Spinal cord (tissue), 10 donors: ENCODE results near the gene CCDC60. TPM values are rescaled to one million over a fixed set of nuclear protein-coding genes. Genes with fewer than 3 reads are reported as not detected.

Experiments
- DNase-seq, 6 donors: peaks; one replicate each; pipeline versions ENCODE4 v3.0.0 to v3.0.0-alpha.2; 2013 to 2015; ENCODE audit warnings: low spot score in 6 of 6, low read depth in 4 of 6
- H3K27ac ChIP-seq: one replicate; pipeline ENCODE4 v1.5.1; 2013; ENCODE audit warnings: low read depth, low read length, control low read depth
- H3K27me3 ChIP-seq: one replicate; pipeline ENCODE4 v1.6.1; 2013; ENCODE audit warnings: low read length; ENCODE audit not compliant: control insufficient read depth, insufficient read depth
- H3K36me3 ChIP-seq: one replicate; pipeline ENCODE4 v1.6.1; 2013; ENCODE audit warnings: low read length; ENCODE audit not compliant: control insufficient read depth, insufficient read depth
- H3K4me1 ChIP-seq: one replicate; pipeline ENCODE4 v1.6.1; 2013; ENCODE audit warnings: low read length; ENCODE audit not compliant: control insufficient read depth, insufficient read depth
- H3K4me3 ChIP-seq: one replicate; pipeline ENCODE4 v1.5.1; 2013; ENCODE audit warnings: low read depth, low read length, control low read depth
- H3K9me3 ChIP-seq: one replicate; pipeline ENCODE4 v1.6.1; 2013; ENCODE audit warnings: low read length; ENCODE audit not compliant: control insufficient read depth, insufficient read depth
- WGBS: methylation state at CpG from one replicate; pipeline ENCODE4 v1.1.5; 2013; ENCODE audit warnings: missing lambda C conversion rate; ENCODE audit not compliant: insufficient coverage; 5-methylcytosine and 5-hydroxymethylcytosine counted together
- polyA plus RNA-seq, 2 donors: library from polyadenylated mRNA; unstranded; fragments of 120-200 nt; gene quantifications; one replicate each; pipeline ENCODE4 v1.2.1, GENCODE V29; 2013; ENCODE audit not compliant: insufficient read length in 2 of 2
- total RNA-seq, 2 donors: library from RNA; depleted of rRNA in 1 of 2; stranded (reverse); fragments of 120-200 nt in 1 of 2; fragments of >200 nt in 1 of 2; gene quantifications; one replicate each; pipeline versions ENCODE4 v1.2.3 to v1.2.4, GENCODE V29; 2013 to 2014
- donor health status: healthy.

Gene CCDC60
- total and polyA plus RNA-seq, 4 donors: 0.50 to 3.7 (median 0.89) TPM

DNA sequence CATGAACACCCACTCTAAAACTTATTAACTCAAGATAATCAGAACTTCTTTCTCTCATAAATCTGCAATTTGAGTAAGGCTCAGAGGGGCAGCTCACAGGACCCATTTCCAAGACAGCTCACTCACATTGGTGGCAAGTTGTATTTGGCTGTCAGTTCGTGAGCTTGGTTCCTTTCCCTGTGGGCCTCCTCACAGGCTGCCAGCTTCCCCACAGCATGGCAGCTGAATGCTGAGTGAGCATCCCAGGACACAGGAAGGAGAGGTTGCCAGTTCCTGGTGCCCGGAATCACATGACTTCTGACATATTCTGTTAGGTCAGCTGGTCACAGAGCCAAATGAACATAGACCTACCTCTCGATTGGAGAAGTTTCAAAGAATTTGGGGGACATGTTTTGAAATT lies 142.4 kb downstream of the CCDC60 start:
- Histone ChIP-seq H3K4me1 (no peaks in the 10 kb centered on the region), H3K4me3 (no peak overlapping the region), H3K36me3 (no peaks in the 10 kb centered on the region), H3K27ac (no peak overlapping the region), H3K9me3 (peaks cover 3% of the 10 kb centered on the region), H3K27me3 (no peaks in the 10 kb centered on the region)
- DNase-seq: no peak
- 78% methylated on average over 3 of the region's 3 CpGs for WGBS

DNA sequence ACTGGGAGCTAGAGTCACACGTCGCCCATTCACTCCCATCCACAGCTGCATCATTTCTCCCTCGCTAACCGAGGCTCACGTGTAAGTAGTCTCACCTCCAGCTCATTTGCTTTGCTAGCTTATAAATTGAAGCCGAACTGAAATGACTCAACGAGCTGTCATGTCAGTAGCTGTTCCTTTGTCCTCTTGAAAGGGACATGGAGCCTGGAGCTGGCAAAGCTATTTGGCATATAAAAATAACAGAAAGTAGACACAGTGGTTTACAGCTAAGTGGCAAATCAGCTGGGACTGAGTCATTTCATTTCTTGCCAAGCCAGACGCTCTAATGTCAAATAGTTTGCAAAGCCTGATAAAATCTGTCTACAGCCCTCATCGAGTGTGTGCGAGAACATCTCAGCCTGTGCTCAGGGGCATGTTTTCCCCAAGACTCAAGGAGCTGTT lies 144.6 kb downstream of the CCDC60 start:
- no peak overlapping the region for H3K27ac ChIP-seq
- no peaks in the 10 kb centered on the region for H3K4me1 ChIP-seq
- H3K27me3 ChIP-seq: no peaks in the 10 kb centered on the region
- WGBS: 39% methylated on average over 10 of the region's 10 CpGs
- no peak overlapping the region for H3K4me3 ChIP-seq
- DNase-seq: peak in 2 of 6 donors; percentile 31 to 59
- peaks cover 3% of the 10 kb centered on the region for H3K9me3 ChIP-seq
- H3K36me3 ChIP-seq: no peaks in the 10 kb centered on the region

DNA sequence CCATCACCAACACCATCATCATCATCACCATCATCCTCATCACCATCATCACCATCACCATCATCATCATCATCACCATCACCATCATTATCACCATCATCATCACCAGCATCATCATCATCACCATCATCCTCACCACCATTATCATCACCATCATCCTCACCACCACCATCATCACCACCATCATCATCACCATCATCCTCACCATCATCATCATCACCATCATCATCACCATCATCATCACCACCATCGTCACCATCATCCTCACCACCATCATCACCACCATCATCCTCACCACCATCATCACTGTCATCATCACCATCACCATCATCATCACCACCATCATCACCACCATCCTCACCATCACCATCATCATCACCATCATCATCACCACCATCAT lies 146.0 kb downstream of the CCDC60 start:
- H3K4me3 ChIP-seq: no peak overlapping the region
- no peaks in the 10 kb centered on the region for H3K36me3 ChIP-seq
- H3K9me3 ChIP-seq: peaks cover 3% of the 10 kb centered on the region
- DNase-seq: no peak
- no peaks in the 10 kb centered on the region for H3K27me3 ChIP-seq
- no peaks in the 10 kb centered on the region for H3K4me1 ChIP-seq
- 100% methylated on average over 1 of the region's 1 CpG for WGBS
- H3K27ac ChIP-seq: no peak overlapping the region

DNA sequence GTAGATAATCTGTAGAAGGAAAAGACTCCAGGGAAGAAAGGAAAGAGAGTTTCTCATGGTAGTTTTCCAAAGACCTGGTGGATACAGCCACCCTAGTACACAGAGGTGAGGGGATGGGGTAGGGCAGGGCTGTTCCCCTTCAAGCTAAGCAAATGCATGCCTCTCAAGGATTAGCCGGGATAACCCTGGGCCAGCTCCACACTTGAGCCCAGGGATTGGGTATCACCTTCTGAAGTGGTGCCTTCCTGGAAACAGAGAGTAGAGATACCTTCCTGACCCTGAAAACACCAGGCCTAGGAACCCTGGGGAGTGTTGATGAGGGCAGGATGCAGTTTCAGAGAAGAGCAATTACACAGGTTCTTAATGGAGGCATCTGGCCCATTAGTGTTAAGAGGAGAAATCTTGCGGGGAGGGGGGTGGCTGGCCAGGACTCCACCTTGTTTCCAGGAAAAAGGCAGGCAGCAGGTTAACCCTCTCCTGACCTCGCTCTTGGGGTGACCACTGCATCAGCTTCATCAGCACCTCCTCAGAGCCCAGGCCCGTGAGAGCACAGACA lies 152.1 kb downstream of the CCDC60 start:
- no peak overlapping the region for H3K4me3 ChIP-seq
- no peaks in the 10 kb centered on the region for H3K36me3 ChIP-seq
- no peaks in the 10 kb centered on the region for H3K4me1 ChIP-seq
- no peaks in the 10 kb centered on the region for H3K9me3 ChIP-seq
- H3K27me3 ChIP-seq: no peaks in the 10 kb centered on the region
- no CpG with 5 or more reads among the region's 4 CpGs for WGBS
- no peak overlapping the region for H3K27ac ChIP-seq
- no peak for DNase-seq

DNA sequence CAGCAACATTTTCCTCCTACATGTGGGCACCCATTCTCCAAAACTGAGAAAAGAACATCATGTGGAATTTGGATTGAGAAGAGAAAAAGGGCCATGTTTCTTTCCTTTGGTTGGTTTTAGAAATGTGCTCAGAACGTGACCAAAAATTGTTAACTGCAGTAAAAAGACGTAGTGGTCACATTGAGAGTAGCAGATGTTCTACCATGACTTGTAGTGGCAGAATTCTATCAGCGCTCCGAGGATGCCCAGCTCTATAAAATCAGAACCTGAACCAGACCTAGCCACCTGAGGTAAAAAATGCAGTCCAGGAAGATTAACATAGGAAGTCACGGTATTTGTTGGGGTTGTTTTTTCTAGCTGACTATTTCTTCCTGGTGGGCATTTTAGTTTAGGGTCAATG lies 157.3 kb downstream of the CCDC60 start:
- WGBS: 92% methylated on average over 5 of the region's 5 CpGs
- Histone ChIP-seq H3K4me1 (no peaks in the 10 kb centered on the region), H3K9me3 (no peaks in the 10 kb centered on the region), H3K4me3 (no peak overlapping the region), H3K36me3 (no peaks in the 10 kb centered on the region), H3K27ac (no peak overlapping the region), H3K27me3 (no peaks in the 10 kb centered on the region)
- DNase-seq: no peak

DNA sequence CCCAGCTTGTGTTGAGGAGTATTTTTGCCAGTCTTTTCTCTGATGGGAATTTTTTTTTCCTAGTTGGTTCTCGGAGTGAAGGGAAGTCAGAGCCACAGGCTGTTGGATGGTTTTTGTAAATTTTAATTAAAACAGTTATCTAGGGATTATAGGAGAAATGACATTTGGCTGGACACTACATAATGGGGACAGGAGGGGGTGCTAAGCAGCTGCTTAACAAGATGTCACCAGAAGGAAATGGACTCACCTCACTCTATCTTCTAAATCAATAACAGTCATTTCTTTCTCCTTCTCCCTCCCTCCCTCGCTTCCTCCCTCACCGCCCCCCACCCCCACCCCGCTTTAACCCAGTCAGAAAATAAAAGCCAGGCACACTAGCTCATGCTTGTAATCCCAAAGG lies 165.7 kb downstream of the CCDC60 start:
- WGBS: no CpG with 5 or more reads among the region's 4 CpGs
- no peak overlapping the region for H3K27ac ChIP-seq
- DNase-seq: no peak
- H3K27me3 ChIP-seq: no peaks in the 10 kb centered on the region
- no peaks in the 10 kb centered on the region for H3K36me3 ChIP-seq
- peaks cover 7% of the 10 kb centered on the region for H3K4me1 ChIP-seq
- no peak overlapping the region for H3K4me3 ChIP-seq
- no peaks in the 10 kb centered on the region for H3K9me3 ChIP-seq

DNA sequence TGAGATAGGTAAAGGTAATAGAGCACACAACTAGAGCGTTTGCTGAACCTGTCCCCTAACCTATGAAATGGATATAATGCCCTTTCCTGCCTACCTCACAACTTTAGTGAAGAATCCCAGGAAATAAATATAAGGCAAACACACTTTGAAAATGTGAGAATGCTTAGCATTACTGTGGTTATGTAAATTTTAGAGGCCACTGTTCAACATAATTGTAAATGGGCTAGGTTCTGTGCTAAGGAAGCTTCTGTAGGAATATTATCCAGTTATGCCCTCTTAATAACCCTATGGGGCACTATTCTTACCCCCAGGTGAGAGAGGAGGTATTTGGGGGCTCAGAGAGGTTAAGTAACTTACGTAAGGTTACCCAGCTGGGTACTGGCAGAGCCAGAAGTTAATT lies 166.5 kb downstream of the CCDC60 start:
- no peak overlapping the region for H3K4me3 ChIP-seq
- no CpG with 5 or more reads among the region's 2 CpGs for WGBS
- DNase-seq: no peak

DNA sequence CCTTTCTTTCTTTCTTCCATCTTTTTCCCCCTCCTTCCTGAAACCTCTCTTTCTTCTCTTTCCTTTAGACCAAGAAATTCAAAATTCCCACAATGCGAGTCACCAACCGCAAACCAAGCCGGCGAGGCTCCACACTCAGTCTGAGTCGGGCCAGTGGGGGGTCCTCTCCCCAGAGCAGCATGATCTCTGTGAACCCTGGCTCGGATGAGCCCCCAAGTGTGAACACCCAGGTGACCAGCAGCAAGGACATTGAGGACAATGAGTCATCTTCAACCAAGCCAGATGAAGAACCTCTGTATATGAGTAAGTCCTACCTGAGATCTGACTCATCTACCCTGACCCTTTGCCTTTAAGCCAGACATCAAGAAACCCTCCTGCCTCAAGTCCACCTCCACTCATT lies 170.5 kb downstream of the CCDC60 start:
- Histone ChIP-seq H3K9me3 (no peaks in the 10 kb centered on the region), H3K36me3 (no peaks in the 10 kb centered on the region), H3K27me3 (no peaks in the 10 kb centered on the region), H3K4me3 (no peak overlapping the region), H3K4me1 (no peaks in the 10 kb centered on the region), H3K27ac (no peak overlapping the region)
- DNase-seq: no peak
- 87% methylated on average over 6 of the region's 6 CpGs for WGBS

More for the DNA sequence above, 166.5 kb downstream of the CCDC60 start:
- H3K27ac ChIP-seq: no peak overlapping the region
- no peaks in the 10 kb centered on the region for H3K9me3 ChIP-seq
- H3K36me3 ChIP-seq: no peaks in the 10 kb centered on the region
- no peaks in the 10 kb centered on the region for H3K27me3 ChIP-seq
- H3K4me1 ChIP-seq: peaks cover 7% of the 10 kb centered on the region

DNA sequence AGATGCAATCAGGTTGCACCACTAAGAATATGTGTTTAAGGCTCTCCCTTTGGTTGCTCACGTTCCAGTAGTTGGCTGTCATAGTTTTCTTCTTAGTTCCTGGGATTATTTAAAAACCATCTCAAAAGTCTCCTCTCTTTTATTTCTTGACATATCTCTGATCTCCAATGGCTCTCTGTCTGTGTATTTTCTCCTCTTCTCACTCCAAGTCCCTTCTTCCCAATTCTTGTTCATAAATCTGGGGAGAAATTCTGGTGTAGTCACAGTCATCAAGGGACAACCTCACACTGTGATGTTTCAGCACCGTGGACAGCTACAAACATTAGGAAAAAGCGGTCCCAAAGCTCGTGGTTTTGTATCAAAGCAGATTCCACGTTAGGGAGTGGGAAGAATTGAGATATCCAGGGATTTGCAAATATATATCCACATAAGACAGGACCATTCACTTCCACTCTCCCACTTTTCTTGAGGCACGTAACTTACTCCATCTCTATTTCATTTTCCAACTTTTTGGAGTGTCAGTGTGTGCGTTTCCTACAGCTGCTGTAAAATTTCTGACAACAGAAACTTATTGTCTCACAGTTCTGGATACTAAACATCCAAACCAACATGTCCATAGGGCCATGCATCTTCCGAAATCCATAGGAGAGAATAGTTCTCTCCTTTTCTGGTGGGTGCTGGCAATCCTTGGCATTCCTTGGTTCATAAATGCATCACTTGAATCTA lies 178.4 kb downstream of the CCDC60 start:
- DNase-seq: peak in 1 of 6 donors; percentile 35
- WGBS: 90% methylated on average over 2 of the region's 8 CpGs
- H3K9me3 ChIP-seq: no peaks in the 10 kb centered on the region

DNA sequence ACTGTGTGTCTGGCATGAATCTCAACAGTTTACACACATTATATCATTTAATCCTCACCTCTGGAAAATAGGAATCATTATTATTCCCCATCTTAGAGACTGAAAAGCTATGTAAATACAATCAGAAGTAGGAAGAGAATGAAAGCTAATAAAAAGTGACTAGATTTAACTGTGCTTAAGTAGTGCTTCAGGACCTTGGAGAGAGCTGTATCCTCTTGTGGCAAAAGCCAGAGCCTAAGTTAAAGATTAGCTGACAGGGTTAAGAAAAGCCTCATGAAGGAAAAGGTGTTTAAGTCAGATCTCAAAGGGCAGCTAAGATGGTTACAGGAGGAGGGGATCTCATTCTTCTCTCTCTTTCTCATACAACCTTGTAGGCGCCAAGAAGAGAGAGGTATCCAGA lies 193.7 kb downstream of the CCDC60 start:
- Histone ChIP-seq H3K27me3 (no peaks in the 10 kb centered on the region), H3K9me3 (no peaks in the 10 kb centered on the region), H3K4me3 (no peak overlapping the region), H3K36me3 (no peaks in the 10 kb centered on the region), H3K4me1 (no peaks in the 10 kb centered on the region), H3K27ac (no peak overlapping the region)
- no peak for DNase-seq
- no CpG with 5 or more reads among the region's 1 CpG for WGBS

More for the DNA sequence above, 178.4 kb downstream of the CCDC60 start:
- Histone ChIP-seq H3K4me3 (no peak overlapping the region), H3K27ac (no peak overlapping the region), H3K4me1 (no peaks in the 10 kb centered on the region), H3K27me3 (no peaks in the 10 kb centered on the region), H3K36me3 (no peaks in the 10 kb centered on the region)
